ENCODE measurements around the gene RPA3. TPM values are rescaled to one million over a fixed set of nuclear protein-coding genes. Genes with fewer than 3 reads are reported as not detected.

The RPA3 gene
- total and polyA plus RNA-seq, 9 of the 15 experiments (the other 6 are each of a cell fraction or from before 2014, with no cell fraction given), result 68.5 to 265 (median 125) TPM

DNA sequence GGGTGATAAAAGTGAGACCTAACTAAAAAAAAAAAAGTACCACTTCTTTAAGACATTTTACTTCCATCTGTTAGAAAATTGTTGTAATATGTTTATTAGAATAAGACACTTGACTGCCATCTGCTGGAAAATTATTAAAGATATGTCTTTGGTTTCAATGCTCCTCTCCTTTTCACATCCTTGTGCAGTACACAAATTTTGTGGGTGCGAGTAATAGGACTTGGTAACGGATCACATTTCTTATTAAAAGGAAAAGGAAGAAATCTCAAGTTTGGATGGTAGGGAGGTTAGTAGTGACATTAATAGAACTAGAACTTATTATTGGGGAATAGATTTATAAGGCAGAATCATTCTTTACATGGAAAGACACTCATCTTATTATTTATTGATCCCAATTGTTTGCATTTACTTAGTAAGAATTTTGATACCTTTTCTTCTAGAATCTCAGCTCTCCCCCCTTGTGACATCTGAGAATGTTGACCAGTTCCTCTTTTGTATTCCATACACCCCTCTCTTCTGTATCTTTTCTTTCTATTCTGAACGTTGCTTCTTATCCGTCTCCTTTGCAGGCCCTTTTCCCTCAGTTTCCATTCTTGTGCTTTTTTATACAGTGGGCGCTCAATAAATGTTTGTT, 43.0 kb upstream of the RPA3 start:
- Histone ChIP-seq H3K36me3 (ENCODE audit: control insufficient read depth, insufficient read depth, low read length) (no peaks in the 10 kb centered on the region), H3K27me3 (ENCODE audit: control insufficient read depth in 2 of 2, insufficient read depth in 2 of 2, low read length in 2 of 2) (no peaks in the 10 kb centered on the region), H3K27ac (ENCODE audit: extremely low read depth, low read depth, low read length) (no peak overlapping the region), H2AFZ (ENCODE audit: low read depth, low read length) (no peak overlapping the region), H3K79me2 (ENCODE audit: control insufficient read depth, insufficient read depth, low read length) (no peaks in the 10 kb centered on the region), H3K4me3 (no peak overlapping the region), H4K20me1 (replicated peaks; ENCODE audit: control insufficient read depth, insufficient read depth, low read length) (no peaks in the 10 kb centered on the region), H3K9ac (ENCODE audit: insufficient read depth in 1 of 2, low read depth in 2 of 2, low read length in 2 of 2) (no peak overlapping the region), H3K9me1 (ENCODE audit: control insufficient read depth, insufficient read depth, low read length) (no peaks in the 10 kb centered on the region), H3K4me1 (replicated peaks in 1 of 2; ENCODE audit: control insufficient read depth in 2 of 2, insufficient read depth in 2 of 2, low read length in 2 of 2) (no peaks in the 10 kb centered on the region; a peak in 1 of 5 replicates), H3K4me2 (ENCODE audit: insufficient read depth, low read length) (no peak overlapping the region), H3K9me3 (replicated peaks; ENCODE audit: control insufficient read depth, insufficient read depth, low read depth, low read length) (no peaks in the 10 kb centered on the region)
- ATAC-seq (peak; percentile 69; the same call in 2 of the 3 replicates), FAIRE-seq (no peak), DNase-seq (ENCODE audit: extremely low read depth in 1 of 4, low spot score in 3 of 4) (peak in 3 of 4 experiments; percentile 8 to 31 (median 10))
- WGBS (ENCODE audit: insufficient coverage, low coverage, missing lambda C conversion rate), result 29% methylated on average over 5 of the region's 5 CpGs
- BruUV-seq (replicated peaks), result no TSS peak
- intact Hi-C loops (cut with micrococcal nuclease) (loop anchor here (1.0 to 10.0 kb wide), 5 partner anchors 80 to 533 kb away; no protein-coding TSS in a partner anchor), in situ Hi-C loops (cut with MboI) (no loop called here)
- ChIA-PET POLR2A (no interaction called here), CTCF (ENCODE audit: low intra/inter-chr PET ratio) (no interaction called here)
- no peak for TF ChIP-seq NR4A1 (CRISPR knock-in tag; IDR thresholded peaks at IDR 0.05)
- no peak for TF ChIP-seq NR4A1 (tag; IDR thresholded peaks at IDR 0.05)
- TF ChIP-seq, protein P1, sequence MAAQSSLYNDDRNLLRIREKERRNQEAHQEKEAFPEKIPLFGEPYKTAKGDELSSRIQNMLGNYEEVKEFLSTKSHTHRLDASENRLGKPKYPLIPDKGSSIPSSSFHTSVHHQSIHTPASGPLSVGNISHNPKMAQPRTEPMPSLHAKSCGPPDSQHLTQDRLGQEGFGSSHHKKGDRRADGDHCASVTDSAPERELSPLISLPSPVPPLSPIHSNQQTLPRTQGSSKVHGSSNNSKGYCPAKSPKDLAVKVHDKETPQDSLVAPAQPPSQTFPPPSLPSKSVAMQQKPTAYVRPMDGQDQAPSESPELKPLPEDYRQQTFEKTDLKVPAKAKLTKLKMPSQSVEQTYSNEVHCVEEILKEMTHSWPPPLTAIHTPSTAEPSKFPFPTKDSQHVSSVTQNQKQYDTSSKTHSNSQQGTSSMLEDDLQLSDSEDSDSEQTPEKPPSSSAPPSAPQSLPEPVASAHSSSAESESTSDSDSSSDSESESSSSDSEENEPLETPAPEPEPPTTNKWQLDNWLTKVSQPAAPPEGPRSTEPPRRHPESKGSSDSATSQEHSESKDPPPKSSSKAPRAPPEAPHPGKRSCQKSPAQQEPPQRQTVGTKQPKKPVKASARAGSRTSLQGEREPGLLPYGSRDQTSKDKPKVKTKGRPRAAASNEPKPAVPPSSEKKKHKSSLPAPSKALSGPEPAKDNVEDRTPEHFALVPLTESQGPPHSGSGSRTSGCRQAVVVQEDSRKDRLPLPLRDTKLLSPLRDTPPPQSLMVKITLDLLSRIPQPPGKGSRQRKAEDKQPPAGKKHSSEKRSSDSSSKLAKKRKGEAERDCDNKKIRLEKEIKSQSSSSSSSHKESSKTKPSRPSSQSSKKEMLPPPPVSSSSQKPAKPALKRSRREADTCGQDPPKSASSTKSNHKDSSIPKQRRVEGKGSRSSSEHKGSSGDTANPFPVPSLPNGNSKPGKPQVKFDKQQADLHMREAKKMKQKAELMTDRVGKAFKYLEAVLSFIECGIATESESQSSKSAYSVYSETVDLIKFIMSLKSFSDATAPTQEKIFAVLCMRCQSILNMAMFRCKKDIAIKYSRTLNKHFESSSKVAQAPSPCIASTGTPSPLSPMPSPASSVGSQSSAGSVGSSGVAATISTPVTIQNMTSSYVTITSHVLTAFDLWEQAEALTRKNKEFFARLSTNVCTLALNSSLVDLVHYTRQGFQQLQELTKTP (IDR thresholded peaks at IDR 0.05; ENCODE audit: low read depth in 1 of 2, partially characterized antibody in 2 of 2), result no peak
- TF ChIP-seq, protein P2, sequence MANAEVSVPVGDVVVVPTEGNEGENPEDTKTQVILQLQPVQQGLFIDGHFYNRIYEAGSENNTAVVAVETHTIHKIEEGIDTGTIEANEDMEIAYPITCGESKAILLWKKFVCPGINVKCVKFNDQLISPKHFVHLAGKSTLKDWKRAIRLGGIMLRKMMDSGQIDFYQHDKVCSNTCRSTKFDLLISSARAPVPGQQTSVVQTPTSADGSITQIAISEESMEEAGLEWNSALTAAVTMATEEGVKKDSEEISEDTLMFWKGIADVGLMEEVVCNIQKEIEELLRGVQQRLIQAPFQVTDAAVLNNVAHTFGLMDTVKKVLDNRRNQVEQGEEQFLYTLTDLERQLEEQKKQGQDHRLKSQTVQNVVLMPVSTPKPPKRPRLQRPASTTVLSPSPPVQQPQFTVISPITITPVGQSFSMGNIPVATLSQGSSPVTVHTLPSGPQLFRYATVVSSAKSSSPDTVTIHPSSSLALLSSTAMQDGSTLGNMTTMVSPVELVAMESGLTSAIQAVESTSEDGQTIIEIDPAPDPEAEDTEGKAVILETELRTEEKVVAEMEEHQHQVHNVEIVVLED (CRISPR knock-in tag; IDR thresholded peaks at IDR 0.05), result no peak
- TF ChIP-seq, protein P3, sequence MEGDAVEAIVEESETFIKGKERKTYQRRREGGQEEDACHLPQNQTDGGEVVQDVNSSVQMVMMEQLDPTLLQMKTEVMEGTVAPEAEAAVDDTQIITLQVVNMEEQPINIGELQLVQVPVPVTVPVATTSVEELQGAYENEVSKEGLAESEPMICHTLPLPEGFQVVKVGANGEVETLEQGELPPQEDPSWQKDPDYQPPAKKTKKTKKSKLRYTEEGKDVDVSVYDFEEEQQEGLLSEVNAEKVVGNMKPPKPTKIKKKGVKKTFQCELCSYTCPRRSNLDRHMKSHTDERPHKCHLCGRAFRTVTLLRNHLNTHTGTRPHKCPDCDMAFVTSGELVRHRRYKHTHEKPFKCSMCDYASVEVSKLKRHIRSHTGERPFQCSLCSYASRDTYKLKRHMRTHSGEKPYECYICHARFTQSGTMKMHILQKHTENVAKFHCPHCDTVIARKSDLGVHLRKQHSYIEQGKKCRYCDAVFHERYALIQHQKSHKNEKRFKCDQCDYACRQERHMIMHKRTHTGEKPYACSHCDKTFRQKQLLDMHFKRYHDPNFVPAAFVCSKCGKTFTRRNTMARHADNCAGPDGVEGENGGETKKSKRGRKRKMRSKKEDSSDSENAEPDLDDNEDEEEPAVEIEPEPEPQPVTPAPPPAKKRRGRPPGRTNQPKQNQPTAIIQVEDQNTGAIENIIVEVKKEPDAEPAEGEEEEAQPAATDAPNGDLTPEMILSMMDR (IDR thresholded peaks at IDR 0.05 in 2 of 3, conservative IDR thresholded peaks at IDR 0.05 in 1 of 3; ENCODE audit: insufficient read depth in 2 of 3, low read depth in 1 of 3, low read length in 3 of 3), result peak in 1 of 3 experiments; percentile 42; a peak in 3 of 6 replicates
- TF ChIP-seq HIVEP1 (CRISPR knock-in tag; IDR thresholded peaks at IDR 0.05), result no peak
- TF ChIP-seq, protein P4, sequence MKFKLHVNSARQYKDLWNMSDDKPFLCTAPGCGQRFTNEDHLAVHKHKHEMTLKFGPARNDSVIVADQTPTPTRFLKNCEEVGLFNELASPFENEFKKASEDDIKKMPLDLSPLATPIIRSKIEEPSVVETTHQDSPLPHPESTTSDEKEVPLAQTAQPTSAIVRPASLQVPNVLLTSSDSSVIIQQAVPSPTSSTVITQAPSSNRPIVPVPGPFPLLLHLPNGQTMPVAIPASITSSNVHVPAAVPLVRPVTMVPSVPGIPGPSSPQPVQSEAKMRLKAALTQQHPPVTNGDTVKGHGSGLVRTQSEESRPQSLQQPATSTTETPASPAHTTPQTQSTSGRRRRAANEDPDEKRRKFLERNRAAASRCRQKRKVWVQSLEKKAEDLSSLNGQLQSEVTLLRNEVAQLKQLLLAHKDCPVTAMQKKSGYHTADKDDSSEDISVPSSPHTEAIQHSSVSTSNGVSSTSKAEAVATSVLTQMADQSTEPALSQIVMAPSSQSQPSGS (CRISPR knock-in tag; IDR thresholded peaks at IDR 0.05), result no peak
- TF ChIP-seq CREB1 (IDR thresholded peaks at IDR 0.05), result no peak
- no peak for TF ChIP-seq CREB1 (CRISPR knock-in tag; IDR thresholded peaks at IDR 0.05)
- TF ChIP-seq STAT5A (IDR thresholded peaks at IDR 0.05; ENCODE audit: borderline replicate concordance, low read length), result no peak
- TF ChIP-seq ZNF146 (CRISPR knock-in tag; IDR thresholded peaks at IDR 0.05; ENCODE audit: unreplicated experiment), result no peak
- TF ChIP-seq ZNF696 (CRISPR knock-in tag; conservative IDR thresholded peaks at IDR 0.05), result no peak
